GM18520 (cell line): Measurements from ENCODE around the gene PPP1R3F.
"Not testable (repeated sequence)": the region's sequence is repeated elsewhere in the genome, so short reads cannot be mapped to it uniquely, and the experiment has no call there.

ENCODE experiments used
- ATAC-seq: cut with Tn5 transposase; IDR thresholded peaks from one replicate; pipeline ENCODE4 v1.9.1; 2021; ENCODE audit not compliant: unreplicated experiment

PPP1R3F gene

DNA sequence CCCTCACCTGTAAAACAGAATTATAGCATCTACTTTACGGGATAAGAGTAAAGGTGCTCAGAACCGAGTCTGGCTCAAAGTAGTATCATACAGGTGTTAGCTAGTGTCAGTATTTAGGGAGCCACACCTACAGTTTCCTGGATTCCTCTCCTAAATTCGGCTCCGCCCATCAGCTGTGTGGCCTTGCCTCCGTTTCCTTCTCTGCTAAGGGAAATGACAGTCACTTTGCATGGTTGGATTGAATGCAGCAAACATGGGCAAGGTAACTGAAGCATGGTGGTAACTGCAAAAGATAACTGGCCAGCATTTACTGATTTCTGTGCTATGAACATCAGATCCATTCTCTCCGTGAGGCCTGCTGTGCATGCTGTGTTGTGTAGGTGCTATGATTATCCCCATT, 2.8 kb downstream of the PPP1R3F start:
- no peak for ATAC-seq

DNA sequence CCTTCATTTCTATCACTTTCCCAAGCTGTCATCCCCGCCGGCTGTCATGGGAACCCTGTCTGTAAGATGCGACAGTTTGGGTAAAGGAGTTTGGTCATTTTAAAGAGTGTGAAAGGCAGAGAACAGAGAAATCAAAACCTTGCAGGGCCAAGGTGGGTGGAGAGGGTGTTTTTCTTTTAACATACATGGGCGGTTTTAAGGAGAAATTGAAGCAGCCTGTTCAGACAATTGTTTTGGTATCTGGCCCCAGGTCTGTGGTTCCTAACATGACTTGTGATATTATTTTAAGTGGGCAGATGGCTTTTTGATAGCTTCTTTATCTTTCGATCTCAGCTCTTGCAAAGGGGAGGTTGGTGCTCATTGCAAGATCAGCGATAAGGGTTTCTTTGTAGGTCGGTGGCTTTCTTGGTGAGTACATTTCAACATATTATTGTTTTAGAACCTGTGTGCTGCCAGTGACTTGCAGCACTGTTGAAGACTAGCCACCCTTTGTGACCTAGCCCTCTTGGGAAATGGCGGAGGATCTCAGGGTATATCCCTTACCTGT, 3.7 kb downstream of the PPP1R3F start:
- no peak for ATAC-seq

DNA sequence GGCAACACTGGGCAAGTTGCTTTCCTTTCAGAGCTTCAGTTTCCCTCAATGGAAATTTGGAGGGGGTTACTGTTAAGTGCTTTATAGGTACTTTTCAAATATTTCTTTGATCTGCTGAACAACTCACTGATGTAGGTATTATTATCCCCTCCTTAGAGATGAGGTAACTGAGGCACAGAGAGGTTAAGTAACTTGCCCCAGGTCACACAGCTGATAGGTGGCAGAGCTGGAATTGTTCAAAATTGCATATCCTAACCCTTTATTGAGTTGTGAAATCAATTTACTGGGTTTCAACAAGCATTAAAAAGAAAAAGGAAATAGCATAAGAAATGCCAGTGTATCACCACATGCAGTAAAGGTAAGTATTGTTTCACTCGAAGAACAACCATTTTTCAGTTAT, 6.6 kb downstream of the PPP1R3F start:
- no peak for ATAC-seq

DNA sequence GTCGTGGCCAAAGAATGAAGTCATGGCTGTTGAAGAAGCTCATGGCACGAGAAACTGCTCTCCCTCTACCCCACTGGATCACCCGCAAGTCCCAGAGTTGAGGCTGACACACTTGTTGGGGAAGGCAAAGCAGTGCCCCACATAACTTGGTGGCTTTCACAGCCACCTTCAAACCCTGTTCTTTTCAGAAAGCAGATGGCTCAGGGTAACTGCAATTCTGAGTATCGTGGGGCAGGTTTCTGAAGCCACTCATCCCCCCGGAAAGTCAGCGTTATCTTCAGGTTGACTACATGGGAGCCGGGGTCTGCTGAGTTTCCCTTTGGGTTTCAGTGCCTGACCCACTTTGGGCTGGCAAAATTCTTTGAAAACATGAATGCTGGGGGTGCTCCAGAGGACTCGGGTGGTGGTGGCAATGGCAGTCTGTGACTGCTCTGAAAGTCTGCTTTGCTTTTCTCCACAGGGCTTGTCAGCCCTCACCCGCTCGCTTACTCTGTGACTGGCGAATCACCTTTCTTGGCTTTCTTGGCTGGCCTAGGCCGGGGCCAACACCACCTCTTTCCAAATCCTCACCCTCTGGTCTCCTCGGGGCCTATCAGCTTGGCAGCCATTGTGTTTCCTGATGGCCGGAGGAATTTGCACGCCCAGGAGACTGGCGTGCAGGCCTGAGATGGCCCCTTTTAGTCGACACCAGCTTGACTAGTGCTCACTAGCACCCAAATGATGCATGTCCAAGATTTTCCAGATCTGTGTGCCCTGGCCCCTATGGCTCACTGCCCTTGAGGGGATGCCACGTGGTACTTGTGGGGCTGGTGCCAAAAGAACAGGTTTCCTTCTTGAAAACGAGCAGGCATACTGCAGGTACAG, 7.3 kb downstream of the PPP1R3F start:
- ATAC-seq: no peak

DNA sequence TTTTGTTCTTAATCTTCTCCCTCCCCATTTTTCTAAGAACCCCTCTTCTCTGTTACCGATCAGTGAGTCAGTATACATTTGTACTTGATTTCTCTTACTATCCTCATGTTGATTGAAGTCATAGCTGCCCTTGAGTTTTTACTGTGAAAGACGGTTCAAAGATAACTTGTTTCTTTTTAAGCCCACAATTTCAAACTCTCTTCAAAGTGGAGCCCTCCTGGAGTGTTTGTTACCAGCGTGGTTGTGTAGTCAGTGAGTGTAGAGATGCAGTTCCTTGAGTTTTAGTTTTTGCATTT, 7.9 kb downstream of the PPP1R3F start:
- no peak for ATAC-seq

DNA sequence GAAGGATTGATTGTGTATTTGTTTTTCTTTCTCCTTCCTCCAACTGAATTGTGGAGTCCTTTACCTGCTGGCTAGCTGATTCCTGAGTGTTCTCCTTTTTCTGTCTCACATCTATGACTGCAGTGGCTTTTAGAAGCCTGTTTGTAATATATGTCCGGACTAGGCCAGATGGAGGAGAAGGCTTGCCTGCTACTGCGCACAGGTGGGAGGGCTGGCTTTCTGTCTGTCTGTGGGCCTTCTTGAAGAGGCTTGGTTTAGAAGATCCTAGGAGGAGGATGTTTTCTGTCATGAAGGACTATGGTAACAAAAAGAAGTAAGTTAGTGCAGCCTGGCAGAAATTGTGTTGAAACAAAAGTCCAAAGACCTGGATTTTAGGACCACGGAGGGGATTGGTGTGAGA, 8.5 kb downstream of the PPP1R3F start:
- ATAC-seq: no peak

DNA sequence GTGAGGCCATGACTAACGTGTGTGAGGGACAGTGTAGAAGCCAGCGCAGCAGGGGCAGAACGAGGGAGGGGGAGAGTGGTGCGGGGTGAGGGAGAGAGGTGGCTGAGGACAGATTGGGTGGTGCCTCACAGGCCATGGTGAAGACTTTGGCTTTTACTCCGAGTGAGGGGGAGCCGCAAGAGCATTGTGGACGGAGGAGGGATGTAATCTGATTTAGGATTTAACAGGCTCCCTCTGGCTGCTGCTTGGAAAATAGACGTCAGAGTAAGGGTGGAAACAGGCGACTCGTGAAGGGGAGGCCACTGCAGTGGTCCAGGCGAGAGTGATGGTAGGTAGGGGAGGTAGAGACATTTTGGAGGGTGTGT, 13.0 kb downstream of the PPP1R3F start:
- ATAC-seq: no peak

DNA sequence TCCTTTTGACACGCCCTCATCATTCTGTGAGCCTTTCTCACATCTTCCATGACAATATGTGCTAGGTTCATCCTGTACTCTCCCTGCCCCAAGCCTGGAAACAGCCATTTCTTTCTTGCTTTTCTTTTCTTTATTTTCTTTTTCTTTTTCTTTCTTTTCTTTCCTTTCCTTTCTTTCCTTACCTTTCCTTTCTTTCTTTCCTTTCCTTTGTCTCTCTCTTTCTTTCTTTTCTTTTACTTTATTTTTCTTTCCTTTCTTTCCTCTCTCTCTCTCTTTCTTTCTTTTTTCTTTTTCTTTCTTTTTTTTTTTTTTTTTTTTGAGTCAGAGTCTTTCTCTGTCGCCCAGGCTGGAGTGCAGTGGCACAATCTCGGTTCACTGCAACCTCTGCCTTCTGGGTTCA, 14.6 kb downstream of the PPP1R3F start:
- no peak for ATAC-seq

DNA sequence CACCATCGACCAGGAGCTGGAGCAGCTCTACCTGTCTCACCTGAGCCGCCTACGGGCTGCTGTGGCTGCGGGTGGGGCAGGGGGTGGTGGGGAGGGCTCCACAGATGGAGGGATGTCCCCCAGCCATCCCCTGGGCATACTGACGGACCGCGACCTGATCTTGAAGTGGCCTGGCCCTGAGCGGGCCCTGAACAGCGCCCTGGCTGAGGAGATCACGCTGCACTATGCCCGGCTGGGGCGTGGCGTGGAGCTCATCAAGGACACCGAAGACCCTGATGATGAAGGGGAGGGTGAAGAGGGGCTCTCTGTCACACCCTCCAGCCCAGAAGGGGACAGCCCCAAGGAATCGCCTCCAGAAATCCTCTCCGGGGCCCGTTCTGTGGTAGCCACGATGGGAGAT, 16.5 kb downstream of the PPP1R3F start:
- ATAC-seq: no peak

DNA sequence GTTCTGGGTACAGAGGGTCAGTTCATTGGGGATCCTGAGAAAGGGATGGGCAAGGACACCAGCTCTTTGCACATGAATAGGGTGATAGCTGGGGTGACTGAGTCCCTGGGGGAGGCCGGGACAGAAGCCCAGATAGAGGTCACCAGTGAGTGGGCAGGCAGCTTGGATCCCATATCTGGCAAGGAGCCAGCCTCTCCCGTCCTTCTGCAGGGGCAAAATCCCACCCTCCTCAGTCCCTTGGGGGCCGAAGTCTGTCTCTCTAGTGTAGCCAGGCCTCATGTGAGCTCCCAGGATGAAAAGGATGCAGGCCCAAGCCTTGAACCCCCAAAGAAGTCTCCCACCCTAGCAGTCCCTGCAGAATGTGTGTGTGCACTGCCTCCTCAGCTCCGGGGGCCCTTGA, 17.0 kb downstream of the PPP1R3F start:
- no peak for ATAC-seq

DNA sequence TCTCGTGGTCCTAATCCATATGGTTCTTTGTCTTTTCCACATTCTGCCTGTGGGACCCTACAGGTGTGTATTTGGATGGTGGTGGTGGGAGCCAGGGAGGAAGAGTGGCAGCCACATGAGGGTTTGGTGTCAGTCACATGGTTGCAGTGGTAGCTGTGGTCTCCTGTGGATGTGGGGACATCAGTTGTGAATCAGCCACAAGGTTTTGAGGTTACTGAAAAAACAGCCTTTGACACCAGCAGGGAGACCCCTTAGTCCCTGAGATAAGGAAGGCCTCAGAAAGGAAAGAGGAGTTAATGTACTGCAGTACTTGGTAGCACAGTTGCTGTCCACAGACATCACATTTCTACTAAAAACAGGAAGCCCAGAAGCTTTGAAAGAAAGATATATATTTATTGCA, 18.1 kb downstream of the PPP1R3F start:
- no peak for ATAC-seq

DNA sequence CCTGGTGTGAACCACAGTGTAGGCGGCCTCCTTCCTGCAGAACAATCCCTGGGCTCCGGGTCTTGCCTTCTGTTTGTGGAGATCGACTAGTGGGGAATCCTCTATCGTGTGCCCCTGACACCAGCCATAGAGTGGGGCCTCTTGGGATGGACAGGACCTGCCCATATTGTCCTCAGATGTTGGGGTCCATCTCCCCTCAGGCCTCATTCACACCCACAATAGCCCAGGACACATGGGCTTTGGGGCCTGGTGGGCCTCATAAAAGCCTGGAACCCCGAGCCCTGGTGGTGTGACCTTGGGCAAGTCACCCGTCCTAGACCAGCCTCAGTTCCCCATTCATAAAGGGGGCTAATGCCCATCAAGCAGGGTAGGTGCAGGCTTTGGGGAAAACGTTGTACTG, 20.6 kb downstream of the PPP1R3F start:
- ATAC-seq: no peak

DNA sequence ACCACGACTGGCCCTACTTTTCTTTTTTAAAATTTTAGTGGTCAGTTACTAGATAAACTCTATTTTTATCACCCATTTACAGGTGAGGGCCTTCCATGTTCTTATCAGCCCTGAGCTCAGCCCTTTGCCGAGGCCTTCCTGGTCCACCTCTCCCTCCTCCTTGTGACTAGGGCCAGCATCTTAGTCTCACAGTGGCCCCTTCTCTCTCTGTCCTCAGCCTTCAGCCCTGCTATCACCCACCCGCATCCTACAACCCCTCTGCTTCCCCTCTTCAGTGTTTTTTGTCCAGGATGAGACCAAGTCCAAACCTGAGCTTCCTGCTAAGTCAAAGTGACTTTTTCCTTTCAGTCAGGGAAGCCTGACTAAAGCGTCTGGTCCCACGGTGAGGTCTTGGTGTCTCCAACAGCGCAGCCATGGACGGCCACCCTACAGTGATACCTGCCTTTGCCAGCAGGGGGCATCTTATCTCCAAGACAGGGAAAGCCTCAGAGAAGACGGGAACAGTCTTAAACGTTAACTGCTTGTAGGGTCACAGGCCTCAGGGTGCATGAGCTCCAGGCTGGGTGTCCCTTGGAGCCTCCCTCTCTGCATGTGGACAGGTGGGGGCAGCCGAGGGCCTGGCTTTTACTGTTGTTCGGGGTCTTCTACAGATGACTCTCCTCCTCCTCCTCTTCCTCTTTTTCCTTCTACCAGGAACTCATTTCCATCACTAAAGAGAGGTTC, 22.2 kb downstream of the PPP1R3F start:
- no peak for ATAC-seq

DNA sequence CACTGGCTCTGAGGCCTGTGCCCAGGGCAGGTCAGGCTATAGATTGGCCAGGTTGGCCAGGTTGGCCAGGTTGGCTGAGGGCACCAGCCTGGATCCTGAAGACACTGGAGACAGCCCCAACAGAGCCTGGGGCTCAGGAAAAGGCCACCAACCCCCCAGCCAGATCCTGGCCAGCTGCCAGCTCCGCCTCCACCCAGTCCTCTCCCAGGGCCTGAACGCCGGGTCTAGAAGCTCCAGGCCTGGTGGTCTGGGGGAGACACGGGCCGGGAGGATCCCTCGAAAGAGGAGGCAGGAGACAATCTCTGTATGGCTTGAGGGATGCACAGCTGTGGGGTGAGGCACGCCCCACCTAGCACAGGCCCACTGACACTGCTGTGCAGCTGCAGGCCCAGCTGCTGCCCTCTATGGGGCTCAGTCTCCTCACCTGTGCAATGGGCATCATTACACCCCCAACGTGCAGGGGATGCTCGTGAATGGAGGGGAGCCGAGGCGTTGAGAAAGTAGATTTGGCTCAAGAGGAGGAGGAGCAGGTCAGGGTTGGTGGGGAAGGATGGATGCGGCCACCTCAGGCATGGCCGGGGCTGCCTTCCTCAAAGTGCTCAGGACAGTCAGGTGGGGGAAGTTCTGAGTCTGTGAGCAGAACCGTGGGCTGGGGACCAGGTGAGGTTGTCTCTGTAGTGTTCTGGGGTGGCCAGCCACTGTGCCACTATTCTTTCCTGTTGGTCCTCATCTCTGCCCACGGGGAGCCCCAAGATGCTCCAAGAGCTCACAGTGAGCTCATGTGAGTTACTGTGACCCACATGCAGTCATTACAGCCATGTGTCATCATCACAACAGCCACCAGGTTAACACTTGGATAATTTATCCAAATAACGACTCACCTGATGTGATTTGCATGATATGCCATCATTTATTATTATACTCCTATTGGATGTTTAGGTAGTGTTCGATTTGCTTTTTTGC, 23.1 kb downstream of the PPP1R3F start:
- no peak for ATAC-seq

DNA sequence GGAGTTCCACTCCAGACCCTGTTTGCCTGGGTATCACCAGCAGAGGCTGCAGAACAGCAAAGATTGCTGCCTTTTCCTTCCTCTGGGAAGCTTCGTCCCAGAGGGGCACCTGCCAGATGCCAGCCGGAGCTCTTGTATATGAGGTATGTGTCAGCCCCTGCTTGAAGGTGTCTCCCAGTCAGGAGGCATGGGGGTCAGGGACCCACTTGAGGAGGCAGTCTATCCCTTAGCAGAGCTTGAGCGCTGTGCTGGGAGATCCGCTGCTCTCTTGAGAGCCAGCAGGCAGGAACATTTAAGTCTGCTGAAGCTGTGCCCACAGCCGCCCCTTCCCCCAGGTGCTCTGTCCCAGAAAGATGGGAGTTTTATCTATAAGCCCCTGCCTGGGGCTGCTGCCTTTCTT, 29.7 kb downstream of the PPP1R3F start:
- not testable (repeated sequence) for ATAC-seq

DNA sequence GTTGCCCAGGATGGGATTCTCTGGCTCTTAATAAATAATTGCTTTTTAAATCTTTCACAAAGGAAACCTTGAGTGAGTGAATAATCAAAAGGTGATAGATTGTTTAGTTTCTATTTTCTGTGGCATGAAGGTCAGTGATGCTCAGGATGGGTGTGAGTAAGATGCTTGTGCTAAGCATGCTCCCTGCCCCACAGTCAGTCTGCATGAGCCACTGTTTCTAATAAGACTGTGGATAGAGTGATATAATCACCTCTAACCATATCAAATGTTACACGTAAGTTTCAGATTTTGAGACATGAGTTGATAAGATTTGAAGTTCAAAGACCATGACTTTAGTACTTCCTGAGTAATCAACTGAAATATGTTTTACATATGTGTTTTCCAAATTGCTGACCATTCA, 31.1 kb downstream of the PPP1R3F start:
- ATAC-seq: no peak

DNA sequence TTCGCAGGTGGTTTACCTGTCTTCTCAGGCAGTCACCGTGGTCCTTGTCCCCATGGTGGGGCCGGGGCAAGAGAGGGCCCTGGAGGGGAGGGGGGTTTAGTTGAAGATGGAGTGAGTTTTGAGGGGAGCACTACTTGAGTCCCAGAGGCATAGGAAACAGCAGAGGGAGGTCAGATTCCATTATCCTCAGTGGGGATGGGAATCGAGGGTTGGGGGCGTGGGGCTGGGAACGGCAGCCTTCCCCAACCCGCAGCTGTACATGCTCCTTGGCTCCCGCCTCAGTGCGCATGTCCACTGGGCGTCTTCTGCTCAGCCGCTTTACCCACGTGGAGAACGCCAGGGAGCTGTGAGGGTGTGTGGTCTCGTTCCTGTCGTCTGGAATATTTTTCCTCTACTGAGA, 33.8 kb downstream of the PPP1R3F start, which contains the start of gene GAGE10:
GAGE10 (plus strand) TSS at position 301 of the 400 bp plus-strand sequence. CDS start 1,214 bp downstream, outside the sequence.
- ATAC-seq: no peak

DNA sequence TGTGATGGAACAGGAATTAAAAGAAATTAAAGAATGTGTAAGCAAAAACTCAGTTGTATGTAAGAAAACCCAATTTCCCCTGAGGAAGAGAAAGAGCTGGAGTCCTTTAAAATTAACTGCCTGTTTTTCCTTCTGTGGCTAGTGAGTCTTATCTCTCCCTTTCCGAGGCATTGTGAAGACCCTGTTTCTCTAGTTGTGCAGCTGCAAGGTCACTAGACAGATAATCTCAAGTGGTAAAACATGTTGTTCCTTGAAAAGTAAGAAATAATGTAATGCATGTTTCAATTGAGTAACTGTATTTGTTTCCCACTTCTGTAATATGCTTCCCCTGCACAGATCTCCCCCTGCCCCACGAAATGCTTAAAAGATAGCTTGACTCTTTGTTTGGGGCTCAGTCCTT, 38.2 kb downstream of the PPP1R3F start:
- not testable (repeated sequence) for ATAC-seq

DNA sequence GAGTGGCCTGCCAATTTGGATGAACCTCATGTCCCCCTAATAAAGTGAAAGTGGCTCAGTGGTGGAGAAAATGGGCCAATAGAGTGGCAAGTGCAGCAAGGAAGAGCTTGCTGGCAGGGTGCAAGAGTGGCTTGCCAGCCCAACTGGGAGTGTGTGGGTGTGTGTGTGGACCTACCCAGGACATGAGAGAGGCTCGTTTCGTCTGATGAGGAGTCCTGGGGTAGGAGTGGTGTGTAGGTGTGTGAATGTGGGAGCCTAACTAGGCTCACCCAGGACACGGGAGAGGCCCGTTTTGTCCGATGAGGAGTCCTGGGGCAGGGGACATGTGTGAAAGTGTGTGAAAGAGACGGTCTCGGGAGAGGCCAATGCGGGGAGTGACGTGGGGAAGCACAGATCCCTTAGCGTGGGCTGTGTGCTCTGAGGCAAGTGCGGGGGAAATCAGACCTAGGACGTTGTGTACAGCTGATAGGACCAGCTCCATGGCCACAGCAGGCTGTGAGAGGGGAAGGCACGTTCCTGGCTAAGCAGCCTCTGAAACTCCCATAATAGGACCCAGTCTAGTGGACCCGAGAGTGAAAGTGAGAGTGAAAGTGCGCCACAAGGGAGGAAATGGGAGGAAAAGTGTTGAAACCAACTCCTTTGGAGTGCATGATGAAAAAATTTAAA, 39.1 kb downstream of the PPP1R3F start:
- no peak for ATAC-seq

DNA sequence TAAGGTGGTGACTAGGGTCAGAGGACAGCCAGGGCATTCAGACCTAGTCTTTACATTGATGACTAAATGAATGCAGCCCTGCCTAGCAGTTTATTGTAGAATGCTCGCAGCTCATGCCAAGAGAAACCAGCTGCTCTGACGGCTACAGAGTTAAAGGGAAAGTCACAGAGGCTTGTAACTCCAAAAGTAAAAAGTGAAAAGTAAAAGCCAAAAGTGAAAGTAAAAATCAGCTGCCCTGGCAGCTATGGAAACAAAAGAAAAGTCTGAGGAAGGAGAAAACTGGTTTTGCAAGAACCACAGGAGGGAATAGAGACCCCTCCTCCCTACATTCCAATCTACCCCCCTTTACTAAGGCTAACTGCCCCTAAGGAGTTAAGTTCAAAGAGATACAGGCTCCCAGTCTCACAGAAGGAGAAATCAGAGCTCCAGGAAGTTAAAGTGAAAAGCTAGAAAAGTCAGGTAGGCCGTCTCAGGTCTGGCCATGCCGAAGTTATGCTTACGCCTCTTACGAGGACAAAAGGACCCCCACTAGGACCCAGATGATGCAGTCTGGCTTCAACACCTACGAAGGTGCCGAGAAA, 39.9 kb downstream of the PPP1R3F start:
- ATAC-seq: no peak
